Measurements from ENCODE around the gene FAM24B. TPM values are rescaled to one million over a fixed set of nuclear protein-coding genes. Genes with fewer than 3 reads are reported as not detected.

The FAM24B gene
- total RNA-seq, 1 donor from 2014 or later, result 2.6 TPM

DNA sequence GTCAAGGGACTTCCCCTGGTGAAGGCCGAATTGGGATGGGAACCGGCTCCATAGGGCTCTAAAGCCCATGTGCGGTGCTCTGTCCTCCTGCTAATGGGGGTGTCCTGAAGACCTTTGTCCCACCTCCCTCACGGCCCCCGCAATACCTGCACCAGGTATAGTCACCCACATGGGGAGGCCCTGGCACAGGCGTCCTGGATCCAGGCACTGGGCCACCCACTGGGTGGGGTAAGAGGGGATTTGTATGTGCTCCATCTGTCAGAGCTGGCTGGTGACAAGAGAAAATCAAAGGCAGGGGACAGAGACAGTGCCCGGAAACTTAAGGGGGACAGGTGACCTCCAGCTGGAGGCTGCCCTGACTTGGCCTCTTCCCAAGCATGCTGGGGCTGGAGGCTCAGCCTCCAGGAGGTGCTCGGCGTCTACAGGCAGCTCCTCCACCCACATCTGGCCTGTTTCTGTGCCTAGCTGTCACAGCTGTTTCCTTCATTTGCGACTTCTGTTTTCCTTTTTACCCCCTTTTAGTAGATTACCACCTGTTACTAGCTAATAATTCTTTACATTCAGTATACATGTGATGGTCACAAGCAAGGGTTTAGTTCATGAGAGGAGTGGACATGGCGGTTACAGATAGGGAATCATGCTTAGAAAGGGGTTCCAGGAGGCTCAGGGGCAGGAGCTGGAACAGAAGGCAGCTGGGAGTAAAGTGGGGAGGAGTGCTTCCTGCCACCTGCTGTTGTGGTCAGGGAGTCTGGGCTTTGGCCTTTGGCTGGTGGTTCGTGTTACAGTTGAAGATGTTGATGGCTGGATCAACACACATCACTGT, 31.4 kb downstream of the FAM24B start:
- FAIRE-seq, result no peak
- Mint-ChIP-seq H3K27ac (ENCODE audit: unreplicated experiment) (no peak overlapping the region), H3K36me3 (ENCODE audit: low read depth, unreplicated experiment) (peaks cover 5% of the 10 kb centered on the region), H3K9me3 (ENCODE audit: unreplicated experiment) (peaks cover 4% of the 10 kb centered on the region), H3K27me3 (ENCODE audit: low read depth, unreplicated experiment) (peaks cover 4% of the 10 kb centered on the region), H3K4me3 (ENCODE audit: unreplicated experiment) (no peak overlapping the region), H3K4me1 (ENCODE audit: low read depth, unreplicated experiment) (peaks cover 4% of the 10 kb centered on the region)
- TF ChIP-seq, protein P1, sequence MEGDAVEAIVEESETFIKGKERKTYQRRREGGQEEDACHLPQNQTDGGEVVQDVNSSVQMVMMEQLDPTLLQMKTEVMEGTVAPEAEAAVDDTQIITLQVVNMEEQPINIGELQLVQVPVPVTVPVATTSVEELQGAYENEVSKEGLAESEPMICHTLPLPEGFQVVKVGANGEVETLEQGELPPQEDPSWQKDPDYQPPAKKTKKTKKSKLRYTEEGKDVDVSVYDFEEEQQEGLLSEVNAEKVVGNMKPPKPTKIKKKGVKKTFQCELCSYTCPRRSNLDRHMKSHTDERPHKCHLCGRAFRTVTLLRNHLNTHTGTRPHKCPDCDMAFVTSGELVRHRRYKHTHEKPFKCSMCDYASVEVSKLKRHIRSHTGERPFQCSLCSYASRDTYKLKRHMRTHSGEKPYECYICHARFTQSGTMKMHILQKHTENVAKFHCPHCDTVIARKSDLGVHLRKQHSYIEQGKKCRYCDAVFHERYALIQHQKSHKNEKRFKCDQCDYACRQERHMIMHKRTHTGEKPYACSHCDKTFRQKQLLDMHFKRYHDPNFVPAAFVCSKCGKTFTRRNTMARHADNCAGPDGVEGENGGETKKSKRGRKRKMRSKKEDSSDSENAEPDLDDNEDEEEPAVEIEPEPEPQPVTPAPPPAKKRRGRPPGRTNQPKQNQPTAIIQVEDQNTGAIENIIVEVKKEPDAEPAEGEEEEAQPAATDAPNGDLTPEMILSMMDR (IDR thresholded peaks at IDR 0.05; ENCODE audit: insufficient read depth, low read depth, low read length), result no peak
- TF ChIP-seq EZH2 (IDR thresholded peaks at IDR 0.05; ENCODE audit: insufficient read depth, low read length), result no peak
- Histone ChIP-seq H3K4me2 (ENCODE audit: low read length) (no peak overlapping the region), H3K27ac (ENCODE audit: low read depth, low read length) (no peak overlapping the region), H3K9me3 (ENCODE audit: insufficient read depth, low read depth, low read length) (no peaks in the 10 kb centered on the region), H3K4me3 (ENCODE audit: insufficient read depth, low read depth, low read length) (no peak overlapping the region), H3K79me2 (ENCODE audit: insufficient read depth, low read length) (no peaks in the 10 kb centered on the region), H2AFZ (ENCODE audit: low read depth, low read length) (no peak overlapping the region), H3K36me3 (ENCODE audit: insufficient read depth, low read length) (no peaks in the 10 kb centered on the region), H3K9ac (ENCODE audit: low read length) (no peak overlapping the region), H3K4me1 (ENCODE audit: insufficient read depth, low read length) (peaks cover 33% of the 10 kb centered on the region), H4K20me1 (ENCODE audit: insufficient read depth, low read length) (peaks cover 6% of the 10 kb centered on the region), H3K27me3 (ENCODE audit: insufficient read depth, low read length) (no peaks in the 10 kb centered on the region)
- DNase-seq (ENCODE audit: low read depth), result no peak

GRCh38 chr10:122845783-122846332, 33.5 kb downstream of the FAM24B start, which contains the start of gene CUZD1:
Gene CUZD1, minus strand, starts transcription at chr10:122845857. Its CDS starts 14 bp downstream, at chr10:122845843.
- no peak for FAIRE-seq
- H3K4me1 ChIP-seq (ENCODE audit: insufficient read depth, low read length), result peaks cover 13% of the 10 kb centered on the region
- no peak within 1 kb of the TSS for H3K27ac Mint-ChIP-seq (ENCODE audit: unreplicated experiment)
- H3K79me2 ChIP-seq (ENCODE audit: insufficient read depth, low read length), result no peaks in the 10 kb centered on the region
- H3K9ac ChIP-seq (ENCODE audit: low read length), result no peak within 1 kb of the TSS
- no peak within 1 kb of the TSS for H3K4me2 ChIP-seq (ENCODE audit: low read length)
- H3K4me3 Mint-ChIP-seq (ENCODE audit: unreplicated experiment), result no peak within 1 kb of the TSS
- no peaks in the 10 kb centered on the region for H3K36me3 ChIP-seq (ENCODE audit: insufficient read depth, low read length)
- no peaks in the 10 kb centered on the region for H3K4me1 Mint-ChIP-seq (ENCODE audit: low read depth, unreplicated experiment)
- no peak within 1 kb of the TSS for H2AFZ ChIP-seq (ENCODE audit: low read depth, low read length)
- H3K9me3 Mint-ChIP-seq (ENCODE audit: unreplicated experiment), result peaks cover 4% of the 10 kb centered on the region
- peaks cover 4% of the 10 kb centered on the region for H3K27me3 Mint-ChIP-seq (ENCODE audit: low read depth, unreplicated experiment)
- TF ChIP-seq EZH2 (IDR thresholded peaks at IDR 0.05; ENCODE audit: insufficient read depth, low read length), result no peak
- TF ChIP-seq, protein P1 (IDR thresholded peaks at IDR 0.05; ENCODE audit: insufficient read depth, low read depth, low read length), result no peak
- no peak within 1 kb of the TSS for H3K4me3 ChIP-seq (ENCODE audit: insufficient read depth, low read depth, low read length)
- H3K36me3 Mint-ChIP-seq (ENCODE audit: low read depth, unreplicated experiment), result peaks cover 9% of the 10 kb centered on the region
- no peak for DNase-seq (ENCODE audit: low read depth)
- no peak within 1 kb of the TSS for H3K27ac ChIP-seq (ENCODE audit: low read depth, low read length)
- no peaks in the 10 kb centered on the region for H3K27me3 ChIP-seq (ENCODE audit: insufficient read depth, low read length)
- peaks cover 6% of the 10 kb centered on the region for H4K20me1 ChIP-seq (ENCODE audit: insufficient read depth, low read length)
- H3K9me3 ChIP-seq (ENCODE audit: insufficient read depth, low read depth, low read length), result no peaks in the 10 kb centered on the region

DNA sequence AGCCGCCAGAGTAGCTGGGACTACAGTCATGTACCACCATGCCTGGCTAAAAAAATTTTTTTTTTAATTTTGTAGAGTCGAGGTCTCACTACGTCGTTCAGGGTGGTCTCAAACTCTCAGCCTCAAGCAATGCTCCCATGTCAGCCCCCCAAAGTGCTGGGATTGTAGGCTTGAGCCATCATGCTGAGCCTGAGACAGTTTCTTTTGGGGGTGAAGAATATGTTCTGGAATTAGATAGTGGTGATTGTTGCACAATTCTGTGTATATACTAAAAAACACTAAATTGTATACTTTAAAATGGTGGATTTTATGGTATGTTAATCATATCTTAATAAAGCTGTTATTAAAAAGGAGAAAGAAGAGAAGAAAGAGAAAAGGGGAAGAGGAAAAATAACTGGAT, 35.2 kb downstream of the FAM24B start:
- Histone ChIP-seq H3K27me3 (ENCODE audit: insufficient read depth, low read length) (no peaks in the 10 kb centered on the region), H3K79me2 (ENCODE audit: insufficient read depth, low read length) (no peaks in the 10 kb centered on the region), H3K4me3 (ENCODE audit: insufficient read depth, low read depth, low read length) (no peak overlapping the region), H3K27ac (ENCODE audit: low read depth, low read length) (no peak overlapping the region), H3K4me2 (ENCODE audit: low read length) (no peak overlapping the region), H3K9ac (ENCODE audit: low read length) (no peak overlapping the region), H3K4me1 (ENCODE audit: insufficient read depth, low read length) (no peaks in the 10 kb centered on the region), H4K20me1 (ENCODE audit: insufficient read depth, low read length) (no peaks in the 10 kb centered on the region), H3K36me3 (ENCODE audit: insufficient read depth, low read length) (no peaks in the 10 kb centered on the region), H2AFZ (ENCODE audit: low read depth, low read length) (no peak overlapping the region), H3K9me3 (ENCODE audit: insufficient read depth, low read depth, low read length) (no peaks in the 10 kb centered on the region)
- no peak for DNase-seq (ENCODE audit: low read depth)
- Mint-ChIP-seq H3K4me1 (ENCODE audit: low read depth, unreplicated experiment) (no peaks in the 10 kb centered on the region), H3K36me3 (ENCODE audit: low read depth, unreplicated experiment) (peaks cover 9% of the 10 kb centered on the region), H3K4me3 (ENCODE audit: unreplicated experiment) (no peak overlapping the region), H3K27me3 (ENCODE audit: low read depth, unreplicated experiment) (peaks cover 4% of the 10 kb centered on the region), H3K27ac (ENCODE audit: unreplicated experiment) (no peak overlapping the region), H3K9me3 (ENCODE audit: unreplicated experiment) (peaks cover 4% of the 10 kb centered on the region)
- FAIRE-seq, result no peak
- TF ChIP-seq, protein P1 (IDR thresholded peaks at IDR 0.05; ENCODE audit: insufficient read depth, low read depth, low read length), result no peak
- TF ChIP-seq EZH2 (IDR thresholded peaks at IDR 0.05; ENCODE audit: insufficient read depth, low read length), result no peak
